ENCODE data around the gene TTYH2. TPM values are rescaled to one million over a fixed set of nuclear protein-coding genes. Genes with fewer than 3 reads are reported as not detected.

Gene TTYH2
- total RNA-seq, 1 experiment from 2014 or later, result 5.4 TPM

DNA sequence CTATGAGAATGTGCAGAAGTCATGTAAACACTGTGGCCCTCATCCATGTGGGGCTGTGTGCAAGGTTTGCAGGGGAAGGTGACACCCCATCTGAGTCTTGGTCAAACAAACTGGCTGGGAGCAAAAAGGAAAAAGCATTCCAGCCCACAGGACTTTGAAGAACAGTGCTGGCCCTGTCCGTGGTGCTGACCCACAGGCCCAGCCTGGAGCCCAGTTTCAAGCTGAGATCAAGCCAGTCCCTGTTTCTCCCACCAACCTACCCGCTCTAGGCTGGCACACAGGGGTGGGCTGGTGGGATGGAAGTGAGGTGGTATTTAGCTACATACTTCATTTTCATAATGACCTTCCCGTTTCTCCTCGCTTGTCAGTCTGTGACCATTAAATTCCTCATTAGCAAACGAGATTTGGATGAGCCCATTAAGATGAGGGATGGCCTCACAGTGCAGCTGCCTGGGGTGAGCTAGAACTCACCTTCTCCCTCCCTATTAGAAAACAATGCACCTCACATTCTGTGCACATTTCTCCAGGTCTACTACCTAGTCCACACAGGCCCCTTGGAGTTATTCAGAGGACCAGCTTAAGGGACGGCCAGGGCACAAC, 22.5 kb upstream of the TTYH2 start:
- peaks cover 3% of the 10 kb centered on the region for H3K27me3 Mint-ChIP-seq (ENCODE audit: insufficient read depth, unreplicated experiment)
- ChIA-PET POLR2A (no interaction called here), CTCF (interaction anchor here (1.1 to 1.5 kb wide), 2 partner anchors 9 to 12 kb away, joined by 5 to 6 read pairs; partner anchors contain the start of gene RPL38)
- H3K4me3 Mint-ChIP-seq (ENCODE audit: unreplicated experiment), result no peak overlapping the region
- Histone ChIP-seq H3K4me1 (peaks cover 19% of the 10 kb centered on the region), H3K4me3 (ENCODE audit: low read depth, low read length) (no peak overlapping the region), H3K27me3 (replicated peaks; ENCODE audit: control insufficient read depth, insufficient read depth, low read length) (no peaks in the 10 kb centered on the region), H3K9me3 (no peaks in the 10 kb centered on the region; the same call in 1 of the 2 replicates), H3K36me3 (ENCODE audit: control insufficient read depth, insufficient read depth, low read length) (no peaks in the 10 kb centered on the region)
- no peak overlapping the region for H3K27ac Mint-ChIP-seq (ENCODE audit: unreplicated experiment)
- no peaks in the 10 kb centered on the region for H3K9me3 Mint-ChIP-seq (ENCODE audit: unreplicated experiment)
- intact Hi-C loops (cut with micrococcal nuclease; ENCODE audit: unreplicated experiment), result no loop called here
- peaks cover 6% of the 10 kb centered on the region for H3K4me1 Mint-ChIP-seq (ENCODE audit: low read depth, unreplicated experiment)
- TF ChIP-seq, protein P1, sequence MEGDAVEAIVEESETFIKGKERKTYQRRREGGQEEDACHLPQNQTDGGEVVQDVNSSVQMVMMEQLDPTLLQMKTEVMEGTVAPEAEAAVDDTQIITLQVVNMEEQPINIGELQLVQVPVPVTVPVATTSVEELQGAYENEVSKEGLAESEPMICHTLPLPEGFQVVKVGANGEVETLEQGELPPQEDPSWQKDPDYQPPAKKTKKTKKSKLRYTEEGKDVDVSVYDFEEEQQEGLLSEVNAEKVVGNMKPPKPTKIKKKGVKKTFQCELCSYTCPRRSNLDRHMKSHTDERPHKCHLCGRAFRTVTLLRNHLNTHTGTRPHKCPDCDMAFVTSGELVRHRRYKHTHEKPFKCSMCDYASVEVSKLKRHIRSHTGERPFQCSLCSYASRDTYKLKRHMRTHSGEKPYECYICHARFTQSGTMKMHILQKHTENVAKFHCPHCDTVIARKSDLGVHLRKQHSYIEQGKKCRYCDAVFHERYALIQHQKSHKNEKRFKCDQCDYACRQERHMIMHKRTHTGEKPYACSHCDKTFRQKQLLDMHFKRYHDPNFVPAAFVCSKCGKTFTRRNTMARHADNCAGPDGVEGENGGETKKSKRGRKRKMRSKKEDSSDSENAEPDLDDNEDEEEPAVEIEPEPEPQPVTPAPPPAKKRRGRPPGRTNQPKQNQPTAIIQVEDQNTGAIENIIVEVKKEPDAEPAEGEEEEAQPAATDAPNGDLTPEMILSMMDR (IDR thresholded peaks at IDR 0.05; ENCODE audit: insufficient read depth in 1 of 2, low read depth in 1 of 2, low read length in 1 of 2, severe bottlenecking in 1 of 2, unreplicated experiment in 1 of 2), result no peak
- no peaks in the 10 kb centered on the region for H3K36me3 Mint-ChIP-seq (ENCODE audit: insufficient read depth, unreplicated experiment)
- BruUV-seq (replicated peaks), result no TSS peak
- peak in 1 of 2 experiments; percentile 71 for DNase-seq

DNA sequence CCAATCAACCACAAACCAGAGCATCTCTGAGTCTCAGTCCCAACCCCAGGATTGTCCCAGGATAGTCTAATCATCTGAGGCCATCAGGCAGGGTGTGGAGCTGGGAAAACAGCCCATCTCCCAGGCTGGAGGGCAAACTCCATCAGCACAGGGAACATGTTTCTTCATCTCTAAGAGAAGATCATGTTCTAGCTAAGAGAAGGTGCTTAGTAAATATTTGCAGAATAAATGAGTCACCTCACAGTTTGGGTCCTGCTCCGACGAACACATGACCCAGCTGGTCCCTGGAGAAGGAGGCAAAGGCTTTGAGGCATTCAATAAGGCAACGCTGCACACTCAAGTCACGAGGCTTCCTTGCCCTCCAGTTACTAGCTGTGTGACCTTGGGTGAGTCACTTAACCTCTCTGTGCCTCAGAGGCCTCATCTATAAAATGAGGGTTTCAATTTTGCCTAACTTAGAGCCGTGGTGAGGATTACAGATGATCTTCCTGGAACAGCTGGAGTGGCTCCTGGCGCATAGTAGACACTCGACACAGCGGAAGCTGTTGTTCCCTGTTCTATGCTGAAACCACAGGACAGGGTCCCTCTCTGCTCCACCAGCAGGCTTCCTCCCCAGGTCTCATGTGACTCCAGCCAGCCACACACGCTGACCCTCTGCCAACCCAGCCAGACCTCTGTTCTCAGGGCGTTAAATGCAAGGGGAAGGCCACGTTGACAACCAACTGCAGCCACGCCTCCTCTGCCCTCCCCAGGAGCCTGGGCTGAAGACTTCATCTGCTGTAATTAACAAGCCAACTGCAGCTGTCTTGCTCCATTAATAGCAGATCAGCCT, 20.2 kb upstream of the TTYH2 start:
- H3K4me1 Mint-ChIP-seq (ENCODE audit: low read depth, unreplicated experiment), result peaks cover 6% of the 10 kb centered on the region
- Histone ChIP-seq H3K36me3 (ENCODE audit: control insufficient read depth, insufficient read depth, low read length) (no peaks in the 10 kb centered on the region), H3K9me3 (no peaks in the 10 kb centered on the region; the same call in 1 of the 2 replicates), H3K27me3 (replicated peaks; ENCODE audit: control insufficient read depth, insufficient read depth, low read length) (no peaks in the 10 kb centered on the region), H3K4me1 (peaks cover 16% of the 10 kb centered on the region), H3K4me3 (ENCODE audit: low read depth, low read length) (no peak overlapping the region)
- TF ChIP-seq, protein P1 (IDR thresholded peaks at IDR 0.05; ENCODE audit: insufficient read depth in 1 of 2, low read depth in 1 of 2, low read length in 1 of 2, severe bottlenecking in 1 of 2, unreplicated experiment in 1 of 2), result no peak
- CTCF ChIA-PET, result interaction anchor here (0.7 to 1.1 kb wide), 3 partner anchors 9 to 851 kb away, joined by 3 to 9 read pairs (median 6); partner anchors contain the start of gene RPL38
- peak; percentile 59 to 81 for DNase-seq
- peaks cover 4% of the 10 kb centered on the region for H3K27me3 Mint-ChIP-seq (ENCODE audit: insufficient read depth, unreplicated experiment)
- intact Hi-C loops (cut with micrococcal nuclease; ENCODE audit: unreplicated experiment), result no loop called here
- peak overlapping the region; percentile 45 for H3K4me3 Mint-ChIP-seq (ENCODE audit: unreplicated experiment)
- no peaks in the 10 kb centered on the region for H3K36me3 Mint-ChIP-seq (ENCODE audit: insufficient read depth, unreplicated experiment)
- no TSS peak for BruUV-seq (replicated peaks)
- POLR2A ChIA-PET, result interaction anchor here (1.0 kb wide), 1 partner anchor 10 kb away, joined by 4 read pairs; the partner anchor contains the start of gene RPL38
- H3K27ac Mint-ChIP-seq (ENCODE audit: unreplicated experiment), result peak overlapping the region; percentile 24
- H3K9me3 Mint-ChIP-seq (ENCODE audit: unreplicated experiment), result no peaks in the 10 kb centered on the region

DNA sequence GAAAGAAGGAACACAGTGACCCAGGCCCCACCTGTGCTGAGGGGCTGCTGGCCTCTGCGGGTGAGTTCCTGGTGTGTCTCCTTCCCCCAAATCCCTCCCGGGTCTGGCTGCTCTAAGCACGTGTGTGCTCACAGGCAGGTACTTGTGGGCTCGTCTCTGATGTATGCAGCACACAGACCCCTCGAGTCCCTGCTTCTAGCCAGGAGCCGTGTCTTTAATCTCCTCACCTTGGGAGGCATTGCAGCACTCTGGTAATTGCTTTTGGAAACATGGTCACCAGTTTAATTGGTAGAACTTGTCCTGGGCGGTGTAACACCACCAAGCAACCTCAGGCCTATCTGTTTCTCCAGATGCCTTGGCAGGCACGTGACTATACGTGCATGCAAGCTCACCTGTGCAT, 18.7 kb upstream of the TTYH2 start:
- ChIA-PET CTCF (no interaction called here), POLR2A (no interaction called here)
- H3K36me3 ChIP-seq (ENCODE audit: control insufficient read depth, insufficient read depth, low read length), result no peaks in the 10 kb centered on the region
- H3K27me3 ChIP-seq (replicated peaks; ENCODE audit: control insufficient read depth, insufficient read depth, low read length), result no peaks in the 10 kb centered on the region
- H3K9me3 ChIP-seq, result no peaks in the 10 kb centered on the region; the same call in 1 of the 2 replicates
- peaks cover 9% of the 10 kb centered on the region for H3K4me1 Mint-ChIP-seq (ENCODE audit: low read depth, unreplicated experiment)
- H3K27me3 Mint-ChIP-seq (ENCODE audit: insufficient read depth, unreplicated experiment), result peaks cover 5% of the 10 kb centered on the region
- H3K4me3 Mint-ChIP-seq (ENCODE audit: unreplicated experiment), result no peak overlapping the region
- intact Hi-C loops (cut with micrococcal nuclease; ENCODE audit: unreplicated experiment), result no loop called here
- DNase-seq, result no peak
- H3K9me3 Mint-ChIP-seq (ENCODE audit: unreplicated experiment), result no peaks in the 10 kb centered on the region
- no TSS peak for BruUV-seq (replicated peaks)
- no peaks in the 10 kb centered on the region for H3K36me3 Mint-ChIP-seq (ENCODE audit: insufficient read depth, unreplicated experiment)
- peaks cover 16% of the 10 kb centered on the region for H3K4me1 ChIP-seq
- no peak overlapping the region for H3K27ac Mint-ChIP-seq (ENCODE audit: unreplicated experiment)
- TF ChIP-seq, protein P1 (IDR thresholded peaks at IDR 0.05; ENCODE audit: insufficient read depth in 1 of 2, low read depth in 1 of 2, low read length in 1 of 2, severe bottlenecking in 1 of 2, unreplicated experiment in 1 of 2), result no peak
- no peak overlapping the region for H3K4me3 ChIP-seq (ENCODE audit: low read depth, low read length)
